Suprapubic skin (tissue), 4 donors: Measurements from ENCODE around the gene LRCH1. TPM values are rescaled to one million over a fixed set of nuclear protein-coding genes. Genes with fewer than 3 reads are reported as not detected.

Experiments used
- DNase-seq, 2 donors: peaks; one replicate each; pipeline ENCODE4 v3.0.0-alpha.2; 2019; ENCODE audit warnings: low spot score in 2 of 2
- H3K27ac ChIP-seq: fragments of 200-600 bp; sonication (generic); one replicate; pipeline ENCODE4 v1.5.1; 2019
- H3K27me3 ChIP-seq: fragments of 200-600 bp; sonication (generic); one replicate; pipeline ENCODE4 v1.5.1; 2019
- H3K36me3 ChIP-seq: fragments of 200-600 bp; sonication (generic); one replicate; pipeline ENCODE4 v1.5.1; 2019
- H3K4me1 ChIP-seq: fragments of 200-600 bp; sonication (generic); one replicate; pipeline ENCODE4 v1.5.1; 2019
- H3K4me3 ChIP-seq: fragments of 200-600 bp; sonication (generic); one replicate; pipeline ENCODE4 v1.5.1; 2019; ENCODE audit warnings: mild to moderate bottlenecking
- H3K9me3 ChIP-seq: fragments of 200-600 bp; sonication (generic); one replicate; pipeline ENCODE4 v1.5.1; 2019
- CTCF ChIP-seq, 2 donors: fragments of 200-600 bp in 1 of 2; fragments of 450-650 bp in 1 of 2; sonication (generic) in 1 of 2; IDR thresholded peaks; one replicate each; pipeline ENCODE4 v1.5.1; 2016 to 2019; ENCODE audit warnings: antibody characterized with exemption in 2 of 2, mild to moderate bottlenecking in 1 of 2, moderate library complexity in 1 of 2
- EP300 ChIP-seq: sonication (generic); formaldehyde crosslinking; IDR thresholded peaks from one replicate; pipeline ENCODE4 v1.6.1; 2017; ENCODE audit warnings: antibody characterized with exemption
- POLR2A ChIP-seq, 2 donors: fragments of 450-650 bp; IDR thresholded peaks; one replicate each; pipeline ENCODE4 v1.6.1; 2017; ENCODE audit warnings: antibody characterized with exemption in 2 of 2, mild to moderate bottlenecking in 2 of 2, moderate library complexity in 2 of 2
- POLR2AphosphoS5 ChIP-seq, 3 donors: sonication (generic); formaldehyde crosslinking; IDR thresholded peaks; one replicate each; pipeline ENCODE4 v1.6.1; 2017; ENCODE audit warnings: antibody characterized with exemption in 3 of 3
- WGBS: methylation state at CpG from one replicate; pipeline ENCODE4 v1.1.5; 2018; 5-methylcytosine and 5-hydroxymethylcytosine counted together
- total RNA-seq, 4 donors: library from RNA; depleted of rRNA; stranded (reverse); fragments of >200 nt; gene quantifications; one replicate each; pipeline ENCODE4 v1.1.0, GENCODE V29; 2016

Gene LRCH1
- total RNA-seq, 4 donors from 2014 or later = 29.1 to 44.7 (median 34.9) TPM

- Histone ChIP-seq H3K36me3 (no peaks in the 10 kb centered on the region), H3K9me3 (no peaks in the 10 kb centered on the region), H3K27me3 (no peaks in the 10 kb centered on the region), H3K4me3 (no peak overlapping the region), H3K4me1 (peaks cover 44% of the 10 kb centered on the region), H3K27ac (no peak overlapping the region)
- TF ChIP-seq CTCF (IDR thresholded peaks at IDR 0.05) (no peak), EP300 (no peak), POLR2AphosphoS5 (IDR thresholded peaks at IDR 0.05) (no peak), POLR2A (IDR thresholded peaks at IDR 0.05) (no peak)
- 78% methylated on average over 3 of the region's 3 CpGs for WGBS
- DNase-seq = no peak
Measured at GRCh38 chr13:46618694-46619254, 65.8 kb downstream of the LRCH1 start.

DNA sequence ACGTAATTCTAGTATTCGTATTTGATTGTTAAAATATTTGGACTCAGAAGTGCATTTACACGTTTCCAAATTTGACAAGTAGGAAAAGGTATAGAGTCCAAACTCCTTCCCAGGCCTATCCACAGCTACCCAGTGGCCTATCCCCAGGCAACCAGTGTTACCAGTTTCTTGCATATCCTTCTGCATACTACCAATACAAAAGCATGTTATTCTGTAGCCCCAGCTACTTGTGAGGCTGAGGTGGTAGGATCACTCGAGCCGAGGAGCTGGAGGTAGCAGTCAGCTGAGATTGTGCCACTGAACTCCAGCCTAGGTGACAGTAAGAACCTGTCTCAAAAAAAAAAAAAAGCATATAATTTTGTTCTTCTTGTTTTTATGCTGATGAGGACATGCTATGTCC, 67.1 kb downstream of the LRCH1 start:
- Histone ChIP-seq H3K4me1 (peaks cover 44% of the 10 kb centered on the region), H3K4me3 (no peak overlapping the region), H3K36me3 (no peaks in the 10 kb centered on the region), H3K27me3 (no peaks in the 10 kb centered on the region), H3K9me3 (no peaks in the 10 kb centered on the region), H3K27ac (no peak overlapping the region)
- no peak for DNase-seq
- TF ChIP-seq EP300 (no peak), CTCF (IDR thresholded peaks at IDR 0.05) (no peak), POLR2A (IDR thresholded peaks at IDR 0.05) (no peak), POLR2AphosphoS5 (IDR thresholded peaks at IDR 0.05) (no peak)
- 83% methylated on average over 5 of the region's 5 CpGs for WGBS

- H3K27ac ChIP-seq = no peak overlapping the region
- H3K4me3 ChIP-seq = no peak overlapping the region
- H3K9me3 ChIP-seq = no peaks in the 10 kb centered on the region
- no peak for DNase-seq
- 70% methylated on average over 2 of the region's 2 CpGs for WGBS
- no peaks in the 10 kb centered on the region for H3K36me3 ChIP-seq
- TF ChIP-seq POLR2A (IDR thresholded peaks at IDR 0.05) = no peak
- TF ChIP-seq POLR2AphosphoS5 (IDR thresholded peaks at IDR 0.05) = no peak
- TF ChIP-seq CTCF (IDR thresholded peaks at IDR 0.05) = no peak
- no peak for TF ChIP-seq EP300
- no peaks in the 10 kb centered on the region for H3K27me3 ChIP-seq
- peaks cover 41% of the 10 kb centered on the region for H3K4me1 ChIP-seq
Measured at GRCh38 chr13:46620471-46620870, 67.5 kb downstream of the LRCH1 start.

DNA sequence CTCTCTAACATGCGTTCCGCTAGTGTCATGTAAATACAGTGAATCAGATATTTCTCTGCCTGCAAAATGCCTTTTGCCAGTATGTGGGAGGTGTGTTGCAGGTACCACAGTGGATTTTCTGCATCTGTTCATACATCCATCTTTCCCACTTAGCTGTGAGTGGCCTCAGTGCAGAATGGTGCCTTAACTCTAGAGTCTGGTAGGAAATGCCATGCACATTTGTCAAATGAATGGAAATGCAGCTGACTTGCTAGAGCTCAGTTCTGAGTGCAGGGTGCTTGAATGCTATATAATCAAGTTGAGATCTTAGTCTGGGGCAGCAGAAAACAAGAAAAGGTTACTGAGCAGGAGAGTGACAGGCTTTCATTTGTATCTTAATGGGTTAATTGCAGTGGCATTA, 68.2 kb downstream of the LRCH1 start:
- Histone ChIP-seq H3K9me3 (no peaks in the 10 kb centered on the region), H3K27me3 (no peaks in the 10 kb centered on the region), H3K4me1 (peaks cover 35% of the 10 kb centered on the region), H3K36me3 (no peaks in the 10 kb centered on the region), H3K27ac (no peak overlapping the region), H3K4me3 (no peak overlapping the region)
- DNase-seq = no peak
- TF ChIP-seq EP300 = no peak
- no peak for TF ChIP-seq CTCF (IDR thresholded peaks at IDR 0.05)
- TF ChIP-seq POLR2AphosphoS5 (IDR thresholded peaks at IDR 0.05) = no peak
- TF ChIP-seq POLR2A (IDR thresholded peaks at IDR 0.05) = no peak
- 94% methylated on average over 2 of the region's 2 CpGs for WGBS

GRCh38 chr13:46621792-46622629, 69.0 kb downstream of the LRCH1 start:
- no peaks in the 10 kb centered on the region for H3K36me3 ChIP-seq
- WGBS = 51% methylated on average over 4 of the region's 4 CpGs
- no peak overlapping the region for H3K4me3 ChIP-seq
- peaks cover 33% of the 10 kb centered on the region for H3K4me1 ChIP-seq
- DNase-seq = no peak
- H3K27ac ChIP-seq = no peak overlapping the region
- no peaks in the 10 kb centered on the region for H3K9me3 ChIP-seq
- no peaks in the 10 kb centered on the region for H3K27me3 ChIP-seq
- TF ChIP-seq EP300 (no peak), CTCF (IDR thresholded peaks at IDR 0.05) (no peak), POLR2A (IDR thresholded peaks at IDR 0.05) (no peak), POLR2AphosphoS5 (IDR thresholded peaks at IDR 0.05) (no peak)
